Measurements from ENCODE around the gene COG6.

The COG6 gene

GRCh38 chr13:39776439-39776838 is 121.0 kb downstream of the COG6 start:
- DNase-seq = no peak

- no peak for DNase-seq
These were observed 121.6 kb downstream of the COG6 start for GRCh38 chr13:39777021-39777420.

GRCh38 chr13:39777527-39778061 is 122.1 kb downstream of the COG6 start:
- no peak for DNase-seq

GRCh38 chr13:39779337-39780265 is 124.1 kb downstream of the COG6 start:
- DNase-seq = no peak

- DNase-seq = no peak
These were observed 125.2 kb downstream of the COG6 start for GRCh38 chr13:39780711-39781110.

- no peak for DNase-seq
These were observed 125.9 kb downstream of the COG6 start for GRCh38 chr13:39781381-39781780.

- DNase-seq = no peak
These were observed 127.6 kb downstream of the COG6 start for GRCh38 chr13:39783051-39783450.

GRCh38 chr13:39784347-39784746 is 128.9 kb downstream of the COG6 start:
- DNase-seq = no peak

GRCh38 chr13:39786091-39786490 is 130.6 kb downstream of the COG6 start:
- DNase-seq = no peak

- no peak for DNase-seq
These were observed 131.6 kb downstream of the COG6 start for GRCh38 chr13:39787086-39787487.

- no peak for DNase-seq
These were observed 132.6 kb downstream of the COG6 start for GRCh38 chr13:39788102-39788501.

GRCh38 chr13:39789451-39789850 is 134.0 kb downstream of the COG6 start:
- no peak for DNase-seq
